GM19193 (cell line): Measurements from ENCODE around the gene FAM118A.

Experiments used
- POLR2A ChIP-seq: IDR thresholded peaks from 4 replicates; pipeline ENCODE4 v1.6.1; 2011; ENCODE audit not compliant: insufficient read depth, insufficient read length; ENCODE audit errors: extremely low read depth

Gene FAM118A

DNA sequence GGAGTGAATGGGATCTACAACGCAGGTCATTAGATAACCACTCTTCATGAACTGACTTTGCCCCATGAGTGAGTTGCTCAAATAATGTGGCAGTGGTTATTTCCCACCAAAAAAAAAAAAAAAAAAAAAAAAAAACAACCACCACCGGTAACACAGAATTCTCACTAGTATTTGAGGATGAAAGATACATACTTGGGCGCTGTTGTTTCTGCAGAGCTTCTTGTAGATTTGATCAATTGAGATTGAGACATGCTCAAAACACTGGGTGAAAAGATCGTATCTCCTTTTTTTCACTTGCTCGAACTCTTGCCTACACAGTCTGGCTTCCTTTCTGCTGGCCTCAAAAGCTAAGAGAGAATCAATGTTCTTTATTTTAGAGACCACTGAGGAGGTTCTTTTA is 44.1 kb downstream of the FAM118A start:
- no peak for TF ChIP-seq POLR2A

GRCh38 chr22:45357490-45357889 is 47.8 kb downstream of the FAM118A start:
- TF ChIP-seq POLR2A, result no peak

GRCh38 chr22:45358127-45358526 is 48.4 kb downstream of the FAM118A start:
- TF ChIP-seq POLR2A, result no peak

DNA sequence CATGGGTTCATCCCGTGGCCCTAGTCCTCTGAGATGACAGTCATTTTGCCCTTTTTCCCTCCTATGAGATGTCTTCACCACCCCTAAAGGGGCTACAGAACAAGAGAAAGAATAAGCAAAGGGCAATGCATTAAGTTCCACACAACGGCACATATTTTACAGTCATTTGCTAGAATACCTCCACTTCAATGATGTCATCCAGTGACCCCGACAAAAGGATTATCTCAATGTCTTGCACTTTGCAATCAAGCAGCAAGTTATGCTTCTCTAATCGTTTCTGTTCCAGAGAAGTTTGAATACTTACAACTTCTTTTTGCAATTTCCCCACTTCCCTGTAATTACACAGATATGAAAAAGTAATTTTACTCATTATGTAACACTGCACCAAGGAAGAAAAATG is 49.9 kb downstream of the FAM118A start:
- TF ChIP-seq POLR2A, result no peak

- no peak for TF ChIP-seq POLR2A
These were observed 57.0 kb downstream of the FAM118A start for GRCh38 chr22:45366713-45367112.

- no peak for TF ChIP-seq POLR2A
These were observed 66.3 kb downstream of the FAM118A start for GRCh38 chr22:45376009-45376408.

- TF ChIP-seq POLR2A, result no peak
These were observed 67.0 kb downstream of the FAM118A start for GRCh38 chr22:45376703-45377102.

GRCh38 chr22:45381348-45381747 is 71.6 kb downstream of the FAM118A start:
- TF ChIP-seq POLR2A, result no peak

DNA sequence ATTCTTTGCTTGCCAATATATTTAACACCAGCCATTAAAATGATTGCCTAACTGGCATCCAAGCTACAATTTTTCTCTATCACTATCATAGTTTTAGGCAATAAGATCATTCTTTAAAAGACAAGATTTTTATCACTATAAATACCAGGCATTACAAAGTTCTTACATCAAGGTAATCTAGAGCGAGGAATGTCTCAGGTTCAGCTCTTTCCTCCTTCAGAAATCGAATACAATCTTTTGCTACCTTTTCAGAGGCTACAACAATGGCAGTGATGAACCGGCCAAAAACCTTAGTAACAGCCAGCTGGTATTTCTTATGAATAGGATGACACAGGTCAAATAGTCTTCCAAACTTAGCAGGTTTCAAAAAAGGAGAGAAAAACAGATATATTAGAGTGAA is 79.8 kb downstream of the FAM118A start:
- TF ChIP-seq POLR2A, result no peak
